ENCODE data around the gene RNF149. TPM values are rescaled to one million over a fixed set of nuclear protein-coding genes. Genes with fewer than 3 reads are reported as not detected.
A peak's percentile ranks its signal among the peaks of the same experiment; 100 is the strongest.
"Not testable (repeated sequence)": the region's sequence is repeated elsewhere in the genome, so short reads cannot be mapped to it uniquely, and the experiment has no call there.

RNF149 gene
- total RNA-seq, 1 donor from 2014 or later, result 43.3 TPM

GRCh38 chr2:101252408-101253012 lies 56.0 kb downstream of the RNF149 start, which contains the start of gene CNOT11:
CNOT11 (plus strand) TSS chr2:101252886; CDS start chr2:101252965, 79 bp downstream.
- H3K9me3 ChIP-seq (ENCODE audit: control insufficient read depth in 3 of 3, low read length in 3 of 3), result no peaks in the 10 kb centered on the region
- H3K27ac ChIP-seq (ENCODE audit: low read depth, low read length), result peak within 1 kb of the TSS; percentile 87
- H3K27me3 ChIP-seq (ENCODE audit: control insufficient read depth in 3 of 3, insufficient read depth in 3 of 3, low read length in 3 of 3), result no peaks in the 10 kb centered on the region
- H3K4me1 ChIP-seq (ENCODE audit: control insufficient read depth in 3 of 3, insufficient read depth in 3 of 3, low read length in 3 of 3), result peaks cover 18 to 26% (median 22%) of the 10 kb centered on the region in 3 donors
- peak within 1 kb of the TSS; percentile 78 to 94 (median 89) for H3K4me3 ChIP-seq (ENCODE audit: low read length in 3 of 3)
- peak within 1 kb of the TSS; percentile 89 to 96 (median 94) for H3K9ac ChIP-seq (ENCODE audit: low read depth in 1 of 3, low read length in 3 of 3)
- peaks cover 0 to 2% (median 0%) of the 10 kb centered on the region in 3 donors for H3K36me3 ChIP-seq (ENCODE audit: control insufficient read depth in 3 of 3, insufficient read depth in 3 of 3, low read length in 3 of 3)

GRCh38 chr2:101251844-101252407 lies 56.6 kb downstream of the RNF149 start:
- H3K9ac ChIP-seq (ENCODE audit: low read depth in 1 of 3, low read length in 3 of 3), result peak overlapping the region; percentile 59 to 82 (median 77)
- no peaks in the 10 kb centered on the region for H3K9me3 ChIP-seq (ENCODE audit: control insufficient read depth in 3 of 3, low read length in 3 of 3)
- peak overlapping the region; percentile 87 for H3K27ac ChIP-seq (ENCODE audit: low read depth, low read length)
- H3K4me1 ChIP-seq (ENCODE audit: control insufficient read depth in 3 of 3, insufficient read depth in 3 of 3, low read length in 3 of 3), result peaks cover 18 to 26% (median 22%) of the 10 kb centered on the region in 3 donors
- H3K36me3 ChIP-seq (ENCODE audit: control insufficient read depth in 3 of 3, insufficient read depth in 3 of 3, low read length in 3 of 3), result peaks cover 0 to 2% (median 0%) of the 10 kb centered on the region in 3 donors
- peak overlapping the region; percentile 74 to 90 (median 84) for H3K4me3 ChIP-seq (ENCODE audit: low read length in 3 of 3)
- H3K27me3 ChIP-seq (ENCODE audit: control insufficient read depth in 3 of 3, insufficient read depth in 3 of 3, low read length in 3 of 3), result no peaks in the 10 kb centered on the region

GRCh38 chr2:101251246-101251781 lies 57.2 kb downstream of the RNF149 start:
- H3K9ac ChIP-seq (ENCODE audit: low read depth in 1 of 3, low read length in 3 of 3); H3K4me3 ChIP-seq (ENCODE audit: low read length in 3 of 3); H3K36me3 ChIP-seq (ENCODE audit: control insufficient read depth in 3 of 3, insufficient read depth in 3 of 3, low read length in 3 of 3); H3K27ac ChIP-seq (ENCODE audit: low read depth, low read length); H3K27me3 ChIP-seq (ENCODE audit: control insufficient read depth in 3 of 3, insufficient read depth in 3 of 3, low read length in 3 of 3); H3K9me3 ChIP-seq (ENCODE audit: control insufficient read depth in 3 of 3, low read length in 3 of 3): not testable (repeated sequence)
- peaks cover 18 to 26% (median 22%) of the 10 kb centered on the region in 3 donors for H3K4me1 ChIP-seq (ENCODE audit: control insufficient read depth in 3 of 3, insufficient read depth in 3 of 3, low read length in 3 of 3)

- Histone ChIP-seq H3K9me3 (ENCODE audit: control insufficient read depth in 3 of 3, low read length in 3 of 3) (no peaks in the 10 kb centered on the region), H3K9ac (ENCODE audit: low read depth in 1 of 3, low read length in 3 of 3) (no peak overlapping the region), H3K4me3 (ENCODE audit: low read length in 3 of 3) (no peak overlapping the region), H3K27ac (ENCODE audit: low read depth, low read length) (no peak overlapping the region), H3K4me1 (ENCODE audit: control insufficient read depth in 3 of 3, insufficient read depth in 3 of 3, low read length in 3 of 3) (peaks cover 16 to 23% (median 18%) of the 10 kb centered on the region in 3 donors), H3K36me3 (ENCODE audit: control insufficient read depth in 3 of 3, insufficient read depth in 3 of 3, low read length in 3 of 3) (peaks cover 0 to 2% (median 0%) of the 10 kb centered on the region in 3 donors), H3K27me3 (ENCODE audit: control insufficient read depth in 3 of 3, insufficient read depth in 3 of 3, low read length in 3 of 3) (no peaks in the 10 kb centered on the region)
Observed at GRCh38 chr2:101249826-101250225, 58.7 kb downstream of the RNF149 start.

GRCh38 chr2:101248756-101249155 lies 59.7 kb downstream of the RNF149 start:
- H3K9ac ChIP-seq (ENCODE audit: low read depth in 1 of 3, low read length in 3 of 3); H3K9me3 ChIP-seq (ENCODE audit: control insufficient read depth in 3 of 3, low read length in 3 of 3); H3K36me3 ChIP-seq (ENCODE audit: control insufficient read depth in 3 of 3, insufficient read depth in 3 of 3, low read length in 3 of 3); H3K27me3 ChIP-seq (ENCODE audit: control insufficient read depth in 3 of 3, insufficient read depth in 3 of 3, low read length in 3 of 3); H3K27ac ChIP-seq (ENCODE audit: low read depth, low read length); H3K4me3 ChIP-seq (ENCODE audit: low read length in 3 of 3): not testable (repeated sequence)
- H3K4me1 ChIP-seq (ENCODE audit: control insufficient read depth in 3 of 3, insufficient read depth in 3 of 3, low read length in 3 of 3), result peaks cover 5 to 13% (median 8%) of the 10 kb centered on the region in 3 donors

GRCh38 chr2:101245468-101245867 lies 63.0 kb downstream of the RNF149 start:
- H3K36me3 ChIP-seq (ENCODE audit: control insufficient read depth in 3 of 3, insufficient read depth in 3 of 3, low read length in 3 of 3); H3K4me1 ChIP-seq (ENCODE audit: control insufficient read depth in 3 of 3, insufficient read depth in 3 of 3, low read length in 3 of 3); H3K9me3 ChIP-seq (ENCODE audit: control insufficient read depth in 3 of 3, low read length in 3 of 3); H3K27me3 ChIP-seq (ENCODE audit: control insufficient read depth in 3 of 3, insufficient read depth in 3 of 3, low read length in 3 of 3); H3K27ac ChIP-seq (ENCODE audit: low read depth, low read length); H3K9ac ChIP-seq (ENCODE audit: low read depth in 1 of 3, low read length in 3 of 3); H3K4me3 ChIP-seq (ENCODE audit: low read length in 3 of 3): not testable (repeated sequence)

GRCh38 chr2:101244899-101245298 lies 63.6 kb downstream of the RNF149 start:
- H3K9me3 ChIP-seq (ENCODE audit: control insufficient read depth in 3 of 3, low read length in 3 of 3); H3K27me3 ChIP-seq (ENCODE audit: control insufficient read depth in 3 of 3, insufficient read depth in 3 of 3, low read length in 3 of 3); H3K9ac ChIP-seq (ENCODE audit: low read depth in 1 of 3, low read length in 3 of 3); H3K4me1 ChIP-seq (ENCODE audit: control insufficient read depth in 3 of 3, insufficient read depth in 3 of 3, low read length in 3 of 3); H3K4me3 ChIP-seq (ENCODE audit: low read length in 3 of 3); H3K27ac ChIP-seq (ENCODE audit: low read depth, low read length); H3K36me3 ChIP-seq (ENCODE audit: control insufficient read depth in 3 of 3, insufficient read depth in 3 of 3, low read length in 3 of 3): not testable (repeated sequence)

GRCh38 chr2:101244373-101244772 lies 64.1 kb downstream of the RNF149 start:
- not testable (repeated sequence) for H3K36me3 ChIP-seq (ENCODE audit: control insufficient read depth in 3 of 3, insufficient read depth in 3 of 3, low read length in 3 of 3); H3K9me3 ChIP-seq (ENCODE audit: control insufficient read depth in 3 of 3, low read length in 3 of 3); H3K4me3 ChIP-seq (ENCODE audit: low read length in 3 of 3); H3K4me1 ChIP-seq (ENCODE audit: control insufficient read depth in 3 of 3, insufficient read depth in 3 of 3, low read length in 3 of 3); H3K9ac ChIP-seq (ENCODE audit: low read depth in 1 of 3, low read length in 3 of 3); H3K27ac ChIP-seq (ENCODE audit: low read depth, low read length); H3K27me3 ChIP-seq (ENCODE audit: control insufficient read depth in 3 of 3, insufficient read depth in 3 of 3, low read length in 3 of 3)

- Histone ChIP-seq H3K27ac (ENCODE audit: low read depth, low read length) (no peak overlapping the region), H3K27me3 (ENCODE audit: control insufficient read depth in 3 of 3, insufficient read depth in 3 of 3, low read length in 3 of 3) (no peaks in the 10 kb centered on the region), H3K9ac (ENCODE audit: low read depth in 1 of 3, low read length in 3 of 3) (no peak overlapping the region), H3K4me3 (ENCODE audit: low read length in 3 of 3) (no peak overlapping the region), H3K9me3 (ENCODE audit: control insufficient read depth in 3 of 3, low read length in 3 of 3) (no peaks in the 10 kb centered on the region), H3K4me1 (ENCODE audit: control insufficient read depth in 3 of 3, insufficient read depth in 3 of 3, low read length in 3 of 3) (no peaks in the 10 kb centered on the region), H3K36me3 (ENCODE audit: control insufficient read depth in 3 of 3, insufficient read depth in 3 of 3, low read length in 3 of 3) (no peaks in the 10 kb centered on the region)
Observed at GRCh38 chr2:101241158-101241557, 67.3 kb downstream of the RNF149 start.

GRCh38 chr2:101240694-101241093 lies 67.8 kb downstream of the RNF149 start:
- H3K4me3 ChIP-seq (ENCODE audit: low read length in 3 of 3); H3K27ac ChIP-seq (ENCODE audit: low read depth, low read length); H3K4me1 ChIP-seq (ENCODE audit: control insufficient read depth in 3 of 3, insufficient read depth in 3 of 3, low read length in 3 of 3); H3K36me3 ChIP-seq (ENCODE audit: control insufficient read depth in 3 of 3, insufficient read depth in 3 of 3, low read length in 3 of 3); H3K27me3 ChIP-seq (ENCODE audit: control insufficient read depth in 3 of 3, insufficient read depth in 3 of 3, low read length in 3 of 3); H3K9ac ChIP-seq (ENCODE audit: low read depth in 1 of 3, low read length in 3 of 3); H3K9me3 ChIP-seq (ENCODE audit: control insufficient read depth in 3 of 3, low read length in 3 of 3): not testable (repeated sequence)

All from skeletal muscle tissue (tissue), 4 donors.